Lower leg skin (tissue), 4 donors: ENCODE results near the gene VAV2. TPM values are rescaled to one million over a fixed set of nuclear protein-coding genes. Genes with fewer than 3 reads are reported as not detected.
A peak's percentile ranks its signal among the peaks of the same experiment; 100 is the strongest.
"Not testable (repeated sequence)": the region's sequence is repeated elsewhere in the genome, so short reads cannot be mapped to it uniquely, and the experiment has no call there.

Experiments used
- DNase-seq, 2 donors: peaks; one replicate each; pipeline ENCODE4 v3.0.0-alpha.2; 2019; ENCODE audit warnings: low spot score in 2 of 2
- H3K4me3 ChIP-seq: fragments of 200-600 bp; sonication (generic); 2 replicates; pipeline ENCODE4 v1.5.1; 2017; ENCODE audit warnings: mild to moderate bottlenecking, low read depth; ENCODE audit not compliant: poor library complexity, severe bottlenecking
- CTCF ChIP-seq, 3 donors: fragments of 450-650 bp; IDR thresholded peaks; one replicate each; pipeline ENCODE4 v1.5.1; 2016; ENCODE audit warnings: antibody characterized with exemption in 3 of 3, mild to moderate bottlenecking in 3 of 3, moderate library complexity in 2 of 3
- POLR2A ChIP-seq, 2 donors: fragments of 450-650 bp; IDR thresholded peaks; one replicate each; pipeline ENCODE4 v1.6.1; 2016 to 2017; ENCODE audit warnings: antibody characterized with exemption in 2 of 2, mild to moderate bottlenecking in 1 of 2, moderate library complexity in 1 of 2
- WGBS, 2 donors: methylation state at CpG; one replicate each; pipeline ENCODE4 v1.1.5; 2018; 5-methylcytosine and 5-hydroxymethylcytosine counted together
- intact Hi-C: fragments of 100-400 bp; cut with DNase I; formaldehyde crosslinking; loops from one replicate; pipeline ENCODE4 v1.15.0; 2023; ENCODE audit warnings: low total_unique reads
- total RNA-seq, 4 donors: library from RNA; depleted of rRNA; stranded (reverse); fragments of >200 nt; gene quantifications; one replicate each; pipeline ENCODE4 v1.1.0, GENCODE V29; 2016

VAV2 gene
- total RNA-seq, 4 donors from 2014 or later, result 6.8 to 9.1 (median 7.5) TPM

GRCh38 chr9:133767008-133767407, 225.1 kb downstream of the VAV2 start:
- H3K4me3 ChIP-seq, result no peak overlapping the region
- WGBS, 2 donors, result 90 to 93% methylated on average over 1 of the region's 1 CpG
- intact Hi-C loops, result no loop called here
- no peak for TF ChIP-seq POLR2A (IDR thresholded peaks at IDR 0.05)
- no peak for TF ChIP-seq CTCF (IDR thresholded peaks at IDR 0.05)
- DNase-seq, result no peak

GRCh38 chr9:133766234-133766633, 225.9 kb downstream of the VAV2 start:
- H3K4me3 ChIP-seq, intact Hi-C loops, DNase-seq: not testable (repeated sequence)
- 79 to 96% methylated on average over 3 of the region's 3 CpGs for WGBS, 2 donors

DNA sequence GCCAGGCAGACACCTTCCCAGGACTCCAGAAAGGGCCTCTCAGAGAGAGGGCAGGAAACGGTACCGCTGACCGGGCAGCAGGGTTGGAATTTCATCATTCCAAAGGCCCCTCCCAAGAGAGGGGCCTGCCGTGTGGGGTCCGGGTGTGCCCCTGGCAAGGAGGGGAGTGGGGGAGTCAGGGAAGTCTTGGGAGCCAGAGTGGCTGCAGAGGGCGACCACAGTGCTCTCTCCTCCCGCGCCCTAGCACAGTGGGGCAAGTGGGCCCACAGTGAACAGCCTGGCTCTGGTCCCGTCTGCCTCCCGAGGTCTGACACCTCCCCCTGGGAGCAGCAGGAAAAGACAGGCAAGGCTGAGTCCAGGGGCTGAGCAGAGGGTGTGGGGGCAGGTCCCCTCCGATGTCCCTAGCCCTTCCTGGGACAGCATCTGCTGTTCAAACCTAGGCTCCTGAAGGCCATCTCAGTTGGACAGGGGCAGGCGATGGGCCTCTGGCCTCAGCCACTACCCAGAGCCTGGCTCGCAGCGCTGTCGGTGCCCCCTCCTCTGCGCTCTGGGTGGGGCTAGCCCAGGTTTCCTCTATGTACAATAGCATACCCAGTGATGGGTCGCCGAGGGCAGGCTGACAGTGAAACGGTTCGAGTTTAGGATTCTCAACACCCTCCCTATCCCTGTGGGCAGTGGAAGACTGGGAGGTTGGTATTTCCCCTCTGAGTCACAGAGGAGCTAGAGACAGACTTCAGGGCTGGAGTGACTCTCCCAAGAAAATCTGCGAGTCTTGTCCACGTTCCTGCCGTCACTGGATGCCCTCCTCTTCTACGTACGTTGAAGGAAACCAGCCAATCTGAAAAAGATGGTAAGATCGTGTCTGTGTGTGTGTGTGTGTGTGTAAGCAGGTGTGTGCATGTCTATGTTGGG, 228.6 kb downstream of the VAV2 start:
- no peak for TF ChIP-seq POLR2A (IDR thresholded peaks at IDR 0.05)
- no peak for TF ChIP-seq CTCF (IDR thresholded peaks at IDR 0.05)
- 92 to 93% methylated on average over 24 to 26 of the region's 26 CpGs for WGBS, 2 donors
- intact Hi-C loops, result no loop called here
- H3K4me3 ChIP-seq, result no peak overlapping the region
- peak; percentile 8 to 61 for DNase-seq

DNA sequence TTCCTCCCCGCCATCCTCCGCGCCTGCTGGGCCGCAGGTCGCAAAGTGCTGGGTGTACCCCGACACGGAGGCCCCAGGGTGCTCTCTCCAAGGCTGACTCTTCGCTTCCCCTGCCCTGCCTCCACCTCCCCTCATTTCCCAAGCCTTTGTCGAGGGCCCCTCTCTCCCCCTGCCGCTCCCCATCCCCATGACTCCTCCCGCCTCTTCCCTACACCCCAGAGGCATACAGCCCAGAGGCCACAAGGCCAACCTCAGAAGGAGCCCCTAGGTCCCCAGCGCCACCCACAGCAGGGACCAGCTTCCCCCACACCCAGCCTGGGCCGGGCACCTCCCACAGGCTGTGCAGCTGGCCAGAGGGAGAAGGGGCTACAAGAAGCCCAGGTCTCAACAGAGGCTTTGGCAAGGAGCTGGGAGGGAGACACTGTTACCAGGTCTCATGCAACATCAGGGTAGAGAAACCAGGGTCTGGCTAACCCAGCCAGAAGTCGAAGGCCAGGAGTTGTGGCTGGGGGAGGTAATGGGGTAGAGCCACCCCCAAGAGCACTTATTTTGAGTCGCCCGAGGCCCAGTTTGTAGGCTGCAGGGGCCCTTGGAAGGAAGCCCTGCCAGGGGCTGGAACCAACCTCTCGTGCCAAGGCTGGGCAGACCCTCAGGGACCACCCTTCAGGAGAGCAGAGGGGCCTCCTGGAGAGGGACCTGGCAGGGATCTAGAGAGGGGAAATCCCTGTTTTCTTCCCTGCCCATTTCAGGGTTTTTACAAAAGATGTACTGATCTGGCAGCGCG, 229.4 kb downstream of the VAV2 start:
- peak in 1 of 2 donors; percentile 78 for DNase-seq
- no peak overlapping the region for H3K4me3 ChIP-seq
- intact Hi-C loops, result no loop called here
- 92 to 95% methylated on average over 19 of the region's 19 CpGs for WGBS, 2 donors
- no peak for TF ChIP-seq POLR2A (IDR thresholded peaks at IDR 0.05)
- TF ChIP-seq CTCF (IDR thresholded peaks at IDR 0.05), result no peak

DNA sequence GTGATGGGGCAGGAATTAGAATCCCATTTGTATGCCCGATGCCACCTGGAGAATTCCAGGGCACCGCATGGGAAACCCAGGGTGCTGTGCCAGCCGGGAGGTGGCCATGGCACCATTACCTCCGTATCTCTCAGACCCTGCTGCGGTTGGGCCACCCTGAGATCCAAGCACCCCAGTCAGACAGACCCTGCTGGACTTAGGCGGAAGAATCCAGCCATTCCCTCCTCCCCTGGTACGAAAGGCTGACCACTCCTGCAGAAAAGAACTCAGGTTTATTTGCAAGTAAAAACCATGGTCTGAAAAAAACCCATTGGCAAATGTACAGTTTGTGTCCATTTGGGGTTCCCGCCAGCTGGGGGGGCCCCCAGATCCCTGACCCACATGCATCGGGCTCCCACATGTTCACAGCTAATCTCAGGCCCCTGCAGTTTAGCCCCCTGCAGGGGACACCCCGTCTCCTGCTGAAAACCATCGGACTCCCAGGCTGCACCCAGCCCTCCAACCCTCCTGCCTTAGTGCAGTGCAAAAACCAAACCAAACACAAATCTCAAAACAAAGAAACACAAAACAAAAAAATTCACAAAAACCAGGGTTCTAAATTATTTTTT, 230.4 kb downstream of the VAV2 start:
- 83 to 87% methylated on average over 11 of the region's 11 CpGs for WGBS, 2 donors
- no peak for TF ChIP-seq CTCF (IDR thresholded peaks at IDR 0.05)
- TF ChIP-seq POLR2A (IDR thresholded peaks at IDR 0.05), result no peak
- no peak overlapping the region for H3K4me3 ChIP-seq
- intact Hi-C loops, result no loop called here
- peak in 1 of 2 donors; percentile 69 for DNase-seq
